ENCODE results near the gene OTOA. TPM values are rescaled to one million over a fixed set of nuclear protein-coding genes. Genes with fewer than 3 reads are reported as not detected.

OTOA gene
- total and polyA plus RNA-seq, 2 of the 8 experiments (the other 6 are each of a cell fraction or from before 2014, with no cell fraction given): 0.06 to 0.32 TPM

DNA sequence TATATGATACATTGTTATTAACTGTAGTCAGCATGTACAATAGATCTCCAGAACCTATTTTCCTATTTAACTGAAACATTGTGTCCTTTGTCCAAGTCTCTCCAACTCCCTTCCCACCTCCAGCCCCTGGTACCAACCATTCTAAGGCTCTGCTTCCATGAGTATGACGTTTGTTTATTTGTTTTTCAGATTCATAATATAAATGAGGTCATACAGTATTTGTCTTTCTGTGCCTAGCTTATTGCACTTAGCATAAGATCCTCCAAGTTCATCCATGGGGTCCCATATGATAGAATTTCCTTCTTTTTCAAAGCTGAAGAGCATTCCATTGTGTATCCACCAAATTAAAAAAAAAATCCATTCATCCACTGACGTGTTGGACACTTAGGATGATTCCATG lies 39.4 kb downstream of the OTOA start:
- no peak overlapping the region for H3K4ac ChIP-seq (replicated peaks; ENCODE audit: insufficient read length, low read depth, low read length)
- H3K27me3 ChIP-seq (replicated peaks in 1 of 4; ENCODE audit: control insufficient read depth in 3 of 4, extremely low read depth in 1 of 4, insufficient read depth in 3 of 4, low read length in 3 of 4): no peaks in the 10 kb centered on the region
- no peak overlapping the region for H2BK120ac ChIP-seq (replicated peaks; ENCODE audit: low read depth, low read length)
- no peak overlapping the region for H3K4me2 ChIP-seq (ENCODE audit: insufficient read depth in 1 of 2, low read depth in 2 of 2, low read length in 2 of 2)
- peaks cover 0 to 2% (median 1%) of the 10 kb centered on the region in 4 experiments; a peak in 2 of 7 replicates for H3K4me1 ChIP-seq (replicated peaks in 1 of 4; ENCODE audit: control insufficient read depth in 3 of 4, insufficient read depth in 4 of 4, low read length in 3 of 4)
- no peak overlapping the region for H2AFZ ChIP-seq (ENCODE audit: low read length)
- no peak overlapping the region for H3K9ac ChIP-seq (replicated peaks in 1 of 4; ENCODE audit: extremely low read depth in 1 of 4, low read depth in 3 of 4, low read length in 3 of 4)
- H4K91ac ChIP-seq (replicated peaks; ENCODE audit: insufficient read length, low read length): no peak overlapping the region
- no peak overlapping the region for H3K4me3 ChIP-seq (ENCODE audit: extremely low read depth in 1 of 4, insufficient read depth in 2 of 4, low read depth in 3 of 4, low read length in 4 of 4)
- no peak overlapping the region for H3K23ac ChIP-seq (ENCODE audit: insufficient read length)
- no peak overlapping the region for H2BK15ac ChIP-seq (ENCODE audit: low read length)
- peaks cover 0 to 1% of the 10 kb centered on the region in 2 experiments; a peak in 1 of 4 replicates for H3K9me3 ChIP-seq (ENCODE audit: insufficient read depth in 2 of 2, low read depth in 1 of 2, low read length in 1 of 2)
- no peak overlapping the region for H4K5ac ChIP-seq (ENCODE audit: insufficient read length, low read depth, low read length)
- ChIA-PET CTCF (ENCODE audit: partially characterized antibody) (interaction anchor here (0.7 to 2.1 kb wide), 3 partner anchors 17 to 1826 kb away, joined by 3 to 9 read pairs (median 3); no protein-coding TSS in a partner anchor), POLR2A (ENCODE audit: partially characterized antibody) (interaction anchor here (0.6 to 1.0 kb wide), 2 partner anchors 24 to 278 kb away, joined by 3 to 4 read pairs; no protein-coding TSS in a partner anchor)
- H2BK20ac ChIP-seq (ENCODE audit: low read length): no peak overlapping the region
- H3K23me2 ChIP-seq (ENCODE audit: low read depth, low read length): no peaks in the 10 kb centered on the region
- H3K79me2 ChIP-seq (ENCODE audit: control insufficient read depth in 1 of 2, insufficient read depth in 2 of 2, low read length in 2 of 2): no peaks in the 10 kb centered on the region
- no peak overlapping the region for H3K18ac ChIP-seq (ENCODE audit: extremely low read depth, low read length)
- no peak overlapping the region for H3K56ac ChIP-seq (replicated peaks; ENCODE audit: insufficient read length, low read depth, low read length)
- H2BK5ac ChIP-seq (ENCODE audit: low read depth, low read length): no peak overlapping the region
- DNase-seq (ENCODE audit: low read depth in 1 of 2, low spot score in 2 of 2) (no peak), FAIRE-seq (no peak)
- no peak overlapping the region for H2BK12ac ChIP-seq (ENCODE audit: low read depth, low read length)
- WGBS, 2 experiments (ENCODE audit: extremely low coverage in 1 of 2, insufficient coverage in 1 of 2, insufficient read length in 1 of 2, insufficient replicate concordance in 2 of 2, low coverage in 1 of 2, low lambda C conversion rate in 2 of 2, missing lambda C conversion rate in 1 of 2): 84% methylated on average over 2 of the region's 2 CpGs; no CpG with 5 or more reads in 1 of the 2 experiments
- no peaks in the 10 kb centered on the region for H4K20me1 ChIP-seq (replicated peaks in 1 of 2; ENCODE audit: control insufficient read depth in 1 of 2, insufficient read depth in 2 of 2, low read length in 2 of 2)
- H3K14ac ChIP-seq (ENCODE audit: insufficient read length): no peak overlapping the region
- no peaks in the 10 kb centered on the region for H3K79me1 ChIP-seq (ENCODE audit: low read depth, low read length)
- H4K8ac ChIP-seq (ENCODE audit: extremely low read depth, insufficient read depth, low read length): no peak overlapping the region
- H3K36me3 ChIP-seq (ENCODE audit: control insufficient read depth in 2 of 4, insufficient read depth in 4 of 4, low read length in 3 of 4): no peaks in the 10 kb centered on the region
- no peak overlapping the region for H2AK5ac ChIP-seq (ENCODE audit: low read depth, low read length)
- no peak overlapping the region for H3K27ac ChIP-seq (ENCODE audit: low read depth, low read length)
- TF ChIP-seq TAF7 (optimal IDR thresholded peaks at IDR 0.05; ENCODE audit: borderline replicate concordance, low read depth, low read length): no peak
- no peak for TF ChIP-seq KDM5A (IDR thresholded peaks at IDR 0.05; ENCODE audit: low read length)
- TF ChIP-seq KDM4A (IDR thresholded peaks at IDR 0.05; ENCODE audit: low read depth, low read length, severe bottlenecking): no peak
- TF ChIP-seq POU5F1 (IDR thresholded peaks at IDR 0.05; ENCODE audit: low read depth, low read length): no peak
- no peak for TF ChIP-seq SRF (IDR thresholded peaks at IDR 0.05; ENCODE audit: low read depth, low read length)
- TF ChIP-seq POLR2A (IDR thresholded peaks at IDR 0.05; ENCODE audit: control extremely low read depth in 1 of 2, low read depth in 2 of 2, low read length in 2 of 2): no peak
- no peak for TF ChIP-seq FOSL1 (IDR thresholded peaks at IDR 0.05; ENCODE audit: insufficient read depth, low read depth, low read length)
- no peak for TF ChIP-seq ZNF274 (IDR thresholded peaks at IDR 0.05; ENCODE audit: borderline replicate concordance, extremely low read depth, low read length)
- no peak for TF ChIP-seq PHF8 (conservative IDR thresholded peaks at IDR 0.05; ENCODE audit: low read depth, low read length)
- no peak for TF ChIP-seq EZH2 (IDR thresholded peaks at IDR 0.05; ENCODE audit: low read depth, low read length, severe bottlenecking)
- no peak for TF ChIP-seq GTF2F1 (IDR thresholded peaks at IDR 0.05; ENCODE audit: borderline replicate concordance, low read depth, low read length)
- TF ChIP-seq TAF1 (IDR thresholded peaks at IDR 0.05; ENCODE audit: low read depth, low read length): no peak
- TF ChIP-seq SP1 (IDR thresholded peaks at IDR 0.05; ENCODE audit: low read depth, low read length): no peak
- no peak for TF ChIP-seq CTBP2 (IDR thresholded peaks at IDR 0.05; ENCODE audit: borderline replicate concordance, insufficient read depth, insufficient read length, low read length)
- TF ChIP-seq RXRA (IDR thresholded peaks at IDR 0.05; ENCODE audit: insufficient read depth, low read depth, low read length): no peak

Measured in H1 (cell line).